Endothelial cell of hepatic sinusoid (primary cell): ENCODE measurements around the gene TMC1.
"Not testable (repeated sequence)": the region's sequence is repeated elsewhere in the genome, so short reads cannot be mapped to it uniquely, and the experiment has no call there.

Source experiments
- in situ Hi-C: cut with HindIII; loops from 2 replicates; pipeline ENCODE4 v1.10.0; 2017; ENCODE audit warnings: low sequenced_read_pairs

Gene TMC1

DNA sequence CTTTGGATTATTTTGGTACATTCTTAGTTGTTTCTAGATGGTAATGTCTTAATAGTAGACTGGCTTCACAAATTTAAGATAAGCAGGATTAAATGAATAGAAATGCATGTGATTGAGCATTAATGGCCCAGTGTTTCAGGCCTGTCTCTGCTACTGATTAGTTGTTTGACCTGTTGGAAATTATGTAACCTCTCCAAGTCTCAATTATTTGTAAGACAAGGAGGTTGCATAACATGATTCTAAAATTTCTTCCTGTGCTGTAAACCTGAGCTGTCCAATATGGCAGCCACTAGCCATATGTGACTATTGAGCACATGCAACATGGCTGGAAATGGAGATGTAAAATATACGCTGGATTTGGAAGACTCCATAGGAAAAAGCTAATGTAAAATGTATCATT, 333.9 kb downstream of the TMC1 start:
- in situ Hi-C loops: no loop called here

DNA sequence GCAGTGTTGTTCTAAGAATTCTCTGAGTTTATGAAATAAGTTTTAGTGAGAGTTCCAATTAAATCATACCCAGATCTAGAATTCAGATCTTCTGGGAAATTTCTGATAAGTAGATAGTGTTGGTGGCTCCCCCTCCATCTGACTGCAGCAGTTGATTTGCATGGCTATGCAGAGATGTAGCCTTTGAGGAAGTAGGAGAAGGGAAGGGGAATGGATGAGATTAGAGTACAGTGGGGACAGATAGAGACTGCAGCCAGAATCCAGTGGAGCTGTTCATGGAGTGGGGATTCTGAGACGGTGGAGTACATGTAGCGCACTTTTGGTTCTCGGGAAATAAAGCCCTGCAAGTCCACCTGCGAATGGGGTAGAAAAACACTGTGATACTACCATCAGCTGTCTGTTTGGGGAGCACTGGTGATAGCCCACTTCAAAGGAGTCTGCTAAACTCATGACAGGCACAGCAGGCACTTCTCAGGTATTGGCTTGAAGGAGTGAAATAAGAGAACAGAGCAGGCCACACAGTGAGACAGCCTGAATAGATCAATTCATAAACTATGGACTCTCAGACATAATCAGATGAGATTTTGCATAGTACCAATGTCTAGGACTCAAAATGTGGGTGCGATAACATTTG, 334.6 kb downstream of the TMC1 start:
- in situ Hi-C loops: no loop called here

DNA sequence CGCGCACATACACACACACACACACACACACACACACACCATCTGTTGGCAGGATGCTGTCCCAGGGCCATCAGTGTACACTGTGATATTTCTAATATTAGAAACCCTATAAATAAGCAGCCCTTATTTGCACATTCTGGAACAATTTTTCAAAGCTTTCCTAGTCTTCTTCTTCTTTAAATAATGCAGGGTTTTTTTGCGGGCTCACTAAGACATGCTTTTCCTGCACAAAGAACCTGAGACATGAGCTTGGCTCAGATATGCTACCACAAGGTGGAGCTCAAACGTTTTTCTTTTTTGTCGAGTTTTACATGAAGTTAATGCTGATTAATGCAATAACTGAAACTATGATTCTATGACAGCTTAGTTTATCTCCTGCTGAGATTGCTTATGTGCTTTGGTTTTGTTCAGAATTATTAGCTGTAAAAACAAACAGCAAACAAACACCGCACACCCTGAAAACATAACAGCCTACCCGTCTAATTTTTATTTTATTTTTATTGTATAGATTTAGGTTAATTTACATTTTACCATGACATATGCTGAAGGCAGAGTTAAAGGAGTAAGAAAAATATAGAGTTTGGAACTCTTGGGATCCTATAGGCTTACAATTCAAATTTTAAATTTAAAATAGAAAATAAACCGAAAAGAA, 335.7 kb downstream of the TMC1 start:
- in situ Hi-C loops: no loop called here

DNA sequence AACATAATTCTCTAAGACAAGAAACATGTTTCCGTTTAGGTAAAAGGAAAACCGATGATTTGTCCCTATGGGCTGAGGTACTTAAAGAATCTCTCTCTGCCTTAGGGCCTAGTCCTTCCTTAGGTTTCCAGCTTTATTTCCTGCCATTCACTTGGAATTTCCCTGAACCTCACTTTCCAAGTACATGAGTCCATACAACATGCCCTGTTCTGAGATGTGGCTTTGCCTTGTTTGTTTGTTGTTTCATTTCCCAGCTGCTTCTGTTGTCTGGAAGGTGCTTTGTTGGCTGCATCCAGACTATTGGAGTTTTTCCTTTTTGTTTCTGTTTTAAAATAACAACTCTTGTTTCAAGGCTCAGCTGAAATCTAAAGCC, 336.2 kb downstream of the TMC1 start:
- in situ Hi-C loops: no loop called here

DNA sequence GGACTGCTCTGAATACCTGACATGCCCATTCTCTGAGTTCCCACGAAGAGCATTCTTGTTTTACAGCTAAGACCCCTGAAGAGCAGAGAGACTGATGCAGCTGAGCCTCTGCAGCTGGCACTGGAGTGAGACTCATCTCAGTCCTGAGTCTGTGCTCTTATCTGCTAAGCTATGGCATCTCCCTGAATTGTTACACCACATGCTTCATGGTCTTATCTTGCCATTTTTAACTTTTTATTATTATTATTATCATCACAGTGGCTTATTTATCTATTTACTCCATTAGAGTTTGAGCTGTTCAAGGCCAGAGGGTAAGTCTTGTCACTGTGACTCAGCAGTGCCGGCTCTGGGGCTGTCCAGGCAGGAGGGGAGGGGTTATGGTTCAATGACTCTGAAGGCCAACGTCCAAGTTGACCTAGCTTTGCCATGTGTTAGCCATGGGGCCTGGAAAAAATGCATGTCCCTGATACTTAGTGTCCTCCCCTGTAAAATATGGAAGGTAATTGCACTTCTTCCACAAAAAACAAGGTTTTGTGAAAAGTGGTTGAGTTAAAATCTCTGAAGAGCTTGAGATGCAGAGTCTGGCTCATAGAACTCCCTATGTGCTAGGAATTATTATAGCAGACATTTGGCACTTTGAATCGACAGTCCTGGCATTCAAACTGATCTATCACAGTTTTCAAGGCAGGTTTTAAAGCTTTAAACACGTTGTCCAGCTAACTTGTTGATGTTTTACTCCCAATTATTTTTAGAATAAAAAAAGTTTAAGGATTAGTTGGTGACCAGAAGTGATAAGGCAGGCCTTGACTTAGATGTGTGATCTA, 336.9 kb downstream of the TMC1 start:
- in situ Hi-C loops: no loop called here

DNA sequence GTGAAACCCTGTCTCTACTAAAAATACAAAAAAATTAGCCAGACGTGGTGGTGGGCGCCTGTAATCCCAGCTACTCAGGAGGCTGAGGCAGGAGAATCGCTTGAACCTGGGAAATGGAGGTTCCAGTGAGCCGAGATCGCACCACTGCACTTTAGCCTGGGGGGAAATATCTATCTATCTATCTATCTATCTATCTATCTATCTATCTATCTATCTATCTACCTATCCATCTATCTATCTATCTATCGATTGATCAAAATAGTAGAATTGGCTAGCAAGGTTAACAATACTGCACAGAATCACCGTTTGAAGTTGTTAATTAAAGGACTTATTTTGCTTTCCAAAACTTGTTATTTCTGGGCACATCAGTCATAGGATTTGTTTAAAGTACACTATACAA, 341.4 kb downstream of the TMC1 start:
- in situ Hi-C loops: not testable (repeated sequence)

DNA sequence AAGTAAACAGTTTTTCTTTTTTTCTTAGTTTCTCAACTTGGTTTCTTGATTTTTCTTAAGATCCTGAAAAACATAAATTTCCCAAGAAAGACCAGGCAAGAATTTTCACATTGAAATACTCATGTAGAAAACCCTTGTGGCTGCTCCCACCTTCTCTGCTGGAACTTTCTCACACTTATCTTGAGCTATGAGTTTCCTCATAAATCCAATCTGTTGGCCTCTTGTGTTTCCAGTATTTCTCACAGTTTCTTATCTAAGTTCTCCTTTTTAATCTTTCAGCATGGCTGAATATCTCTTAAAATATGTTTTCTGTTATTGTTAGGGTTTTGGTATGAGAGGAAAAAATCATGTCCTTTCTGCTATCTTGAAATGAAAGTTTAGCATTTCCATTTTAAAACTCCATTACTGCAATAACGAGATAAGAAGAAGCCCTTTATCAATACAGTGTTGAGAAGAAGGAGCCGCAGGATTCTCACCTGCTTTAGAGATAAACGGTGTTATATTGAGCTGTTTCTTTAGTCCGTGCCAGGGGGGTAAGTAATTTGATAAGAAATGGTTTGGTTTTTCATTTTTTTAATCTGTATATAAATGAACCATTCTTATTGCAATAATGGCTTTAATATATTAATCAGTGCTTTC, 342.2 kb downstream of the TMC1 start:
- in situ Hi-C loops: no loop called here

DNA sequence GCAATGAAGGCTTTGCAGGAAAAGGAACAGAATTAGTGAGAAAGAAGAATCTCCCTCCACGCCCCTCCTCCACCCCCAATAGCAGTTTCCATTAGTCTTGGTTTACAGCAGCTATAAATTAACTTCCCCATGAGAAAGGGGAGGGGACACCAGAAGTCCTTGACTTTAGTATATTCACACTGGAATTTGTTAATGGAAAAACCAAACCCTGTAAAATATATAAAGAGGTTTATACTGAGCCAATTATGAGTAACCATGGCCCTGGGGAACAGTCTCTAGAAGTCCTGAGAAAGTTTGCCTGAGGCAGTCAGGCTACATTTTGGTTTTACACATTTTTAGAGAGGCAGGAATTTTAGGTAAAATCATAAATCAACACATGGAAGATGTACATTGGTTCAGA, 342.9 kb downstream of the TMC1 start:
- in situ Hi-C loops: no loop called here

DNA sequence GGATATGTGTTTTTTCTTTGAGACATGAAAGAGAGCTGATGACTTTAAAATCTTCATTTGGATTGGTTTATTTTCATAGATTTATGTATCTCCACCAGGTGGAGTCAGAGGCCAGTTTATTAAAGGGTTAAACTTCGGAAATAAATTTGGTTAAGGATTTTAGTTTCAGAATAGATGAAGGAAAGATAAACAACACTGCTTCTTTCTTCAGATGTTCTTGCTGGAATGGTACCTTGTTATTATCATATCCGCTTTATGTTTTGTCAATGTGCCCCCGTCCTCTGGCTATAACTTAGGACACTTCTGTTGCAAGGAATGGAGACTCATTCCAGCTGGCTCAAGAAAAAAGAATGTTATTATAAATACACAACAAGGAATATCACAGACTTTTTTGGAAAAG, 350.3 kb downstream of the TMC1 start:
- in situ Hi-C loops: no loop called here

DNA sequence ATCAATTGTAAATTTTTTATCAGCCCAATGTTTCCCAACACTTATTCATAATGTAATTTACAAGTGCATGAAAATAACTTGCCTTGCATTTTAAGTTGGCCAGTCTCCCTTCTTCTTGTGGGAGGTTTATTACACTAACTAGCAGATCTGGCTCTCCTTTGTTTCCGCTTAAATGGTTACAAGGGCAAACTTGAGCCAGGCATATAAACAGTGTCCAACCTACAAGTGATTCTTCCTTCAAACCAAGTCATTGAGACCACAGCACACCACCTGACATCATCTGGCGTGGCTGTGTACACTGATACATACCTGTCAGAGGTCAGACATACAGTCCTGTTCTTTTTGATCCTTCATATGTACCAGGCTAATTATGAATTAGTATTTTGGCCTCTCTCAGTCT, 351.3 kb downstream of the TMC1 start:
- in situ Hi-C loops: no loop called here

DNA sequence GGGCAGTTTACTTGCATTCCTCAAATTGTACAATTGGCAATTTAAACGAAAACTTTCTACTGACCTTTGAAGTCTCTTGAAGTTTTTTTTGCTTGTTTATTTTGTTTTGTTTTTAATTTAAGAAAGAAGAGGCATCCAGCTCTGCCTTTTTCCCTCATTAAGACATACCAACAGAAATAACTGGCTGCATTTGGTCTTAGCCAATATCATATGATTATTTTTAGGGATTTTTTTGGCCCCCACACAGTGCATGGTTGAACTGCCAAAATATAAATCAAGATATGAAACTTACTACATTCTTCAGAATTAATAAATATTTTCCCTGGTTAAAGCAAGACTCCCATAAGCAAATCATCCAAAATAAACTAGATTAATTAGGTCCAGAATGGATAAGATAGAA, 352.0 kb downstream of the TMC1 start:
- in situ Hi-C loops: no loop called here

DNA sequence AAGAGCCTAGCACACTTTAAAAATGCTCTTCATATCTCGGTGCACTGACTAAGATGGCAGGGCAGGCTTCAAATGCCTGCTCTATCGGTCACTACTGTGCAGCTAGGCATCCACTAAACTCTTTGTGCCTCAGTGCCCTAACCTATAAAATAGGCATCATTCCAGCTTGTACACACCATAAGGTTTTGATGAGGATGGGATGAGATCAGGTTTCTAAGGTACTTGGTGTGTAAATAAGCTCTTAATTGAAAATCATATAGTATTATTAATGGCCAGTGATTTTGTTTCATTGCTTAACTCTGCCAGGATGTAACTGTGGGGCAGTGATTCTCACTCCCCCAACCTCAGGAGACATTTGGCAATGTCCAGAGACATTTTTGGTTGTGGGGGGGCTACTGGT, 352.9 kb downstream of the TMC1 start:
- in situ Hi-C loops: no loop called here

DNA sequence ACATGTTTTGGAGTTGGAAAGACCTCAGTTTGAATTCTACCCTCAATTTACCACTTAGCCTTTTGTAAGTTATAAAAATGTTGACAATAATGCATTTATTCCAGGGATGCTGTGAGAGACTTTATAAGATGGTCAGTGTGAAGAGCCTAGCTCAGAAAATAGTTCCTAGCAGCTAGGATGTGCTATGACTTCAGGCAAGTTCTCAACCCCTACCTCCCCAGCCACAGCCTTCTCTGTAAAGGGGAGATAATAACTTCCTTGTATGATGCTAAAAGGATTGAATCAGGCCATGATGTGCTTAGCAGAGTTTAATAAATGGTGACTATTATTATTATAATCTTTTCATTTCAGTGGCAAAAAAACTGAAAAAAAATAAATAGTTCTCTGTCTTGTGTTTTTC, 353.8 kb downstream of the TMC1 start:
- in situ Hi-C loops: no loop called here

DNA sequence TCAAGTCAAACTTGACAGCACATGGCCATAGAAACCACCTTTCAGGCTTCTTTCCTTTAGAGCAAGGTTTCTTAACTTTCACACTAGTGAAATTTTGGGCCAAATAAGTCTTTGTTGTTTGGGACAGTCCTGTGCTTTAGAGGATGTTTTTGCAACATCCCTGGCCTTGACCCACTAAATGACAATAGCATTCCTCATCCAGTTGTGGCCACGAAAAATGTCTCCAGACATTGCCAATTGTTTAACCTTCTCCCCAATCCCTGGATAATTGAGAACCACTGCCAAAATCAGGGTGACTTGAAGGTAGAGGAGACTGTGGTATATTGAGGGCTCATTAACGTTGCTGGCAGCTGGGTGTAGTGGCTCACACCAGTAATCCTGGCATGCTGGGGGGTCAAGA, 359.4 kb downstream of the TMC1 start:
- in situ Hi-C loops: no loop called here

DNA sequence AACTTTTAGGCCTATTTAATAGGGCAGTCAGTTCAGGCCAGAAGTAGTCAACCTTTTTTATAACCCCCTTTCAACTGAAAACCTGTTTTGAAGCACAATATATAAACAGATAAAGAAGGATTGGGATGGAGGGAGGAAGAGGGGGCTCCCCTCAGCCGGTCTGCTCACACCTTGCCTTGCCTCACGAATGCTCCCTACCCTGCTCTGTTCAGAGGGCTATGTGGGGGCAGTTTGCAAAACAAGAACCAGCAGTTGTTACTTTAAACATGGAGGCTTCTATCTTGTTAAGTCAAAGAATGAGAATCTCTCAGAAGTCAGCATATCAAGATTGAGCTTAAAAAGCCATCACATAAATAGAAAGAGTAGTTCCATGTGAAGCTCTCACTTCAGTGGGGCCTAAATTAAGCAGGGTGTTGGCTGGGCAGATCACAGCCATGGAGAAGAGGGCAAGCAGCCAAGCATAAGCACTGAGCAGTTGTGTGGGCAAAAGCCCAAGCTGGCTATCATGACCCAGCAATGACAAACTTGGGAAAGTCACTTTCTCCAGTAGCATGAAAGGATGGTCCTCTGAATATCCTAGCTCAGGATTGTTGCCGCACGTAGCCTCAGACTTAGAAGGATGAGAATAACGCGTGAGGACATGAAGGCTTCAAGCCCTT, 360.8 kb downstream of the TMC1 start:
- in situ Hi-C loops: no loop called here

DNA sequence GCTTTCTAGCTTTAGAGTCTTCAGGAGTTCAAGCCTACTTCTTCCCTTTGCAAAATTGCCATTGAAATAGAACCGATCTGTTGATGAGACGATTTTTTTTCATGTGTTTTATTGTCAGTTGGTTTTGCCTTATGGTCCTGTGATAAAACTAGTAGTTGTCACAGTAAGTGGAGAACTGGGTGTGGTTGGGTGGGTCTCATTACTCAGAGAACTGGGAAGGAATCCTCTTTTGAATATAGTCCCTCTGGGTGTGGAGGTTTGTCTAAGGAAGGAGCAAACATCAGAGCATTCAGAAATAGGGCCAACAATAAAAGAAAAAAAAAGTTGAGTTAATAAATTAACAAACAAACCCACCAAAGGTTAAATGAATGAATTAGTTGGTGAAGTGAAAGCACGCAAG, 362.5 kb downstream of the TMC1 start:
- in situ Hi-C loops: no loop called here

DNA sequence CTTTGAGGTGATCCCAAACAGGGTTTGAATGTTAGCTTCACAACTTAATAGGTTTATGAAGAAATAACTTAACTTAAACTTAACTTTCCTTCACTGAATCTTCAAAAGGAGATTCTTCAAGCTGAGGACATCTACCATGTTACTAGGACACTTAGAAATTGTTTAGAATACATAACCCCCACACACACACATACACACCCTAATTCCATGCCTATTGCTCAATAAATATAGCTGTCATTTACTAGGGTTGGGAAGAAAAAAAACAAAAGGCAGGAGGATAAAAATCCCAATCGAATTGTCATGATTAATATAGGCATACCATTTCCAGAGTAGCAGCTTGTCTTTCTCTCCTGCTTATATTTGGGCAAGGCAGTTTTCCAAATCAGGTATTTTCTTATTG, 363.1 kb downstream of the TMC1 start:
- in situ Hi-C loops: no loop called here
